ENCODE results near the gene PHLPP1. TPM values are rescaled to one million over a fixed set of nuclear protein-coding genes. Genes with fewer than 3 reads are reported as not detected.

PHLPP1 gene
- total RNA-seq, 2 experiments from 2014 or later = 6.8 to 7.1 TPM

GRCh38 chr18:62948788-62949187, 233.4 kb downstream of the PHLPP1 start:
- ChIA-PET CTCF (no interaction called here), POLR2A (no interaction called here)
- Histone ChIP-seq H3K4me3 (ENCODE audit: low read length) (no peak overlapping the region), H3K4me1 (ENCODE audit: insufficient read depth, low read length) (peaks cover 6% of the 10 kb centered on the region), H3K27ac (ENCODE audit: low read depth in 1 of 2, low read length in 2 of 2) (no peak overlapping the region), H3K9me3 (ENCODE audit: control insufficient read depth in 1 of 2, insufficient read depth in 1 of 2, low read length in 2 of 2) (no peaks in the 10 kb centered on the region), H3K36me3 (ENCODE audit: insufficient read depth, low read length) (peaks cover 4% of the 10 kb centered on the region), H3K27me3 (ENCODE audit: control insufficient read depth in 1 of 2, insufficient read depth in 2 of 2, low read length in 2 of 2) (no peaks in the 10 kb centered on the region)
- H3K27me3 Mint-ChIP-seq = no peaks in the 10 kb centered on the region
- H3K4me1 Mint-ChIP-seq (ENCODE audit: low read depth) = peaks cover 12% of the 10 kb centered on the region
- DNase-seq (no peak), ATAC-seq (ENCODE audit: poor library complexity) (no peak)
- no peak overlapping the region for H3K27ac Mint-ChIP-seq
- H3K36me3 Mint-ChIP-seq (ENCODE audit: low read depth) = peaks cover 11% of the 10 kb centered on the region
- H3K4me3 Mint-ChIP-seq = no peak overlapping the region
- no peak for TF ChIP-seq CTCF (IDR thresholded peaks at IDR 0.05)
- H3K9me3 Mint-ChIP-seq = no peaks in the 10 kb centered on the region
- intact Hi-C loops (cut with DNase I, micrococcal nuclease) = no loop called here

GRCh38 chr18:62950246-62950645, 234.9 kb downstream of the PHLPP1 start:
- intact Hi-C loops (cut with DNase I, micrococcal nuclease) = no loop called here
- H3K4me3 ChIP-seq (ENCODE audit: low read length) = no peak overlapping the region
- H3K27me3 ChIP-seq (ENCODE audit: control insufficient read depth in 1 of 2, insufficient read depth in 2 of 2, low read length in 2 of 2) = no peaks in the 10 kb centered on the region
- CTCF ChIA-PET = no interaction called here
- ATAC-seq (ENCODE audit: poor library complexity) (no peak), DNase-seq (no peak)
- no peak overlapping the region for H3K4me3 Mint-ChIP-seq
- H3K4me1 ChIP-seq (ENCODE audit: insufficient read depth, low read length) = peaks cover 6% of the 10 kb centered on the region
- POLR2A ChIA-PET = no interaction called here
- H3K27ac ChIP-seq (ENCODE audit: low read depth in 1 of 2, low read length in 2 of 2) = no peak overlapping the region
- H3K9me3 Mint-ChIP-seq = no peaks in the 10 kb centered on the region
- H3K27me3 Mint-ChIP-seq = no peaks in the 10 kb centered on the region
- H3K36me3 Mint-ChIP-seq (ENCODE audit: low read depth) = peaks cover 8% of the 10 kb centered on the region
- H3K4me1 Mint-ChIP-seq (ENCODE audit: low read depth) = peaks cover 24% of the 10 kb centered on the region
- no peak for TF ChIP-seq CTCF (IDR thresholded peaks at IDR 0.05)
- H3K36me3 ChIP-seq (ENCODE audit: insufficient read depth, low read length) = peaks cover 4% of the 10 kb centered on the region
- H3K9me3 ChIP-seq (ENCODE audit: control insufficient read depth in 1 of 2, insufficient read depth in 1 of 2, low read length in 2 of 2) = no peaks in the 10 kb centered on the region
- H3K27ac Mint-ChIP-seq = no peak overlapping the region

- Histone ChIP-seq H3K27me3 (ENCODE audit: control insufficient read depth in 1 of 2, insufficient read depth in 2 of 2, low read length in 2 of 2) (no peaks in the 10 kb centered on the region), H3K27ac (ENCODE audit: low read depth in 1 of 2, low read length in 2 of 2) (no peak overlapping the region), H3K36me3 (ENCODE audit: insufficient read depth, low read length) (no peaks in the 10 kb centered on the region), H3K4me3 (ENCODE audit: low read length) (no peak overlapping the region), H3K4me1 (ENCODE audit: insufficient read depth, low read length) (peaks cover 6% of the 10 kb centered on the region), H3K9me3 (ENCODE audit: control insufficient read depth in 1 of 2, insufficient read depth in 1 of 2, low read length in 2 of 2) (no peaks in the 10 kb centered on the region)
- DNase-seq (no peak), ATAC-seq (ENCODE audit: poor library complexity) (no peak)
- CTCF ChIA-PET = no interaction called here
- POLR2A ChIA-PET = no interaction called here
- no peaks in the 10 kb centered on the region for H3K36me3 Mint-ChIP-seq (ENCODE audit: low read depth)
- no peak for TF ChIP-seq CTCF (IDR thresholded peaks at IDR 0.05)
- no peaks in the 10 kb centered on the region for H3K9me3 Mint-ChIP-seq
- H3K4me3 Mint-ChIP-seq = no peak overlapping the region
- H3K27me3 Mint-ChIP-seq = no peaks in the 10 kb centered on the region
- H3K27ac Mint-ChIP-seq = no peak overlapping the region
- H3K4me1 Mint-ChIP-seq (ENCODE audit: low read depth) = peaks cover 24% of the 10 kb centered on the region
- intact Hi-C loops (cut with DNase I, micrococcal nuclease) = no loop called here
These were observed 237.5 kb downstream of the PHLPP1 start for GRCh38 chr18:62952807-62953206.
